Sciatic nerve (tissue), 2 donors: ENCODE results near the gene MSX1. TPM values are rescaled to one million over a fixed set of nuclear protein-coding genes. Genes with fewer than 3 reads are reported as not detected.
A peak's percentile ranks its signal among the peaks of the same experiment; 100 is the strongest.

Source experiments
- ATAC-seq: fragments of 200-7000 bp; cut with Tn5 transposase; one replicate; pipeline ENCODE4 v1.9.1; 2020; ENCODE audit warnings: mild to moderate bottlenecking, moderate library complexity
- DNase-seq: peaks from one replicate; pipeline ENCODE4 v3.0.0-alpha.2; 2020; ENCODE audit warnings: low spot score
- intact Hi-C: fragments of 100-400 bp; cut with DNase I; formaldehyde crosslinking; loops from one replicate; pipeline ENCODE4 v1.14.2; 2022
- total RNA-seq: library from RNA; stranded (reverse); fragmentation: NEBNext Ultra II Directional; extraction: Animal tissue kit (Norgen Biotek cat#: 25700); gene quantifications from one replicate; pipeline ENCODE4 v1.2.1, GENCODE V29; 2021
- donor health status: DM: no; HTN: no; CAD: no.
- donor health status: DM: no; HTN: no; CAD: no.

Gene MSX1
- total RNA-seq, 1 donor from 2014 or later = 7.5 TPM

DNA sequence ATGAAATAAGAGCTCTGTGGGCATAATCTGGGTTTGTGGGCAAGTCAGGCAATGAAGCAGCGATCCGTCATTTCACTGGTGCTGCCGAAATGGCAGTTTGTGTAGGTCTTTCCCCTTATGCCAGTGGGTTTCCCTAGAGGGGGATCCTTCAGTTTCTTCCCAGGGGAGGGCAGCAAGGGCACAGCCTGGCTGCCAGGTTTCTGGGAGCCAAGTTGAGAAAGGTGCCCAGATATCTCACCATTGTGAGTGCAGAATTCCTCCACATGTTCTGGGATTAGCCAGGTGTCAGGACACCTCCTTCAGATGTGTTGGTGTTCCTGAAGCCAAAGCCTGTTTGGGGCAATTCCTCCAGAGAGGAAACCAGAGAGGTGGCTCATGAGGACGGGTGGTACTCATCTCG, 28.0 kb downstream of the MSX1 start:
- intact Hi-C loops = no loop called here
- no peak for DNase-seq
- ATAC-seq = no peak

DNA sequence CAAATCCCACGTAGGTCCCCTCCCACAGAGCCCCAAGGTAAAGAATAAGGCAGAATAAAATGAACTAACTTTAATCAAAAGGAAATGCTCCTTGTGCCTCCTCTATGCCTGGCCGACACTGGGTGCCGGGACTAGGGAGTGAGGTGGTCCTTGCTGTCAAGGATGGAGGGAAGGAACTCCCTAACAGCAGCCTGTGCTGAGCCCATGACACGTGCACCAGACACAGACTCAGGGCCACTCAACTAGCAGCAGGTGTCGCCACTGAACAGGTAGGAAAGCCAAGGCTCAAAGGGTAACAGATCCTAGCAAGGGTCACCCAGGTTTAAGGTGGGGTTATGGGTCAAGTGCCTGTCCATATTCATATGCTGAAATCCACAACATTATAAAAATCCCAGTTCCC, 29.2 kb downstream of the MSX1 start:
- DNase-seq (no peak), ATAC-seq (peak; percentile 30)
- intact Hi-C loops = no loop called here

- intact Hi-C loops = no loop called here
- ATAC-seq = no peak
- DNase-seq = no peak
Observed at GRCh38 chr4:4889781-4890180, 30.3 kb downstream of the MSX1 start.

- ATAC-seq (no peak), DNase-seq (no peak)
- intact Hi-C loops = no loop called here
Observed at GRCh38 chr4:4890574-4891255, 31.2 kb downstream of the MSX1 start.

- ATAC-seq = no peak
- no peak for DNase-seq
- intact Hi-C loops = no loop called here
Observed at GRCh38 chr4:4893721-4894120, 34.3 kb downstream of the MSX1 start.

- intact Hi-C loops = no loop called here
- no peak for DNase-seq
Observed at GRCh38 chr4:4899202-4899925, 39.9 kb downstream of the MSX1 start.

GRCh38 chr4:4901877-4902276, 42.4 kb downstream of the MSX1 start:
- intact Hi-C loops = no loop called here

More at GRCh38 chr4:4899202-4899925, 39.9 kb downstream of the MSX1 start:
- ATAC-seq = no peak

DNA sequence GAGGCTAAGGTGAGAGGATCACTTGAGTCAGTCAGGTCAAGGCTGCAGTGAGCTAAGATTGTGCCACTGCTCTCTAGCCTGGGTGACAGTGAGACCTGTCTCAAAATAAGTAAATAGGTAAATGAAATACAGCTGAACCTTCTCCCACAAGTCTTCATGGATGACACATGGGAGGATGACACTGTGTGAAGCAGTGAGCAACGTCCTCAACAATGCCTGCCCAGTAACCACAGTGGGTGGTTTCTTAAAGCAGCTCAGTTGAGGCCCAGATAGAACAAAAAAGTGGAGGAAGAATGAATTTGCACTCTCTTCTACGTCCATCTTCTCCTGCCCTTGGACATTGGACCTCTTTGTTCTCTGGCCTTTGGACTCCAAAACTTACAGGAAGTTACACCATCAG, 52.7 kb downstream of the MSX1 start:
- intact Hi-C loops = no loop called here
- DNase-seq = no peak
- ATAC-seq = no peak

More at GRCh38 chr4:4901877-4902276, 42.4 kb downstream of the MSX1 start:
- DNase-seq (no peak), ATAC-seq (no peak)

DNA sequence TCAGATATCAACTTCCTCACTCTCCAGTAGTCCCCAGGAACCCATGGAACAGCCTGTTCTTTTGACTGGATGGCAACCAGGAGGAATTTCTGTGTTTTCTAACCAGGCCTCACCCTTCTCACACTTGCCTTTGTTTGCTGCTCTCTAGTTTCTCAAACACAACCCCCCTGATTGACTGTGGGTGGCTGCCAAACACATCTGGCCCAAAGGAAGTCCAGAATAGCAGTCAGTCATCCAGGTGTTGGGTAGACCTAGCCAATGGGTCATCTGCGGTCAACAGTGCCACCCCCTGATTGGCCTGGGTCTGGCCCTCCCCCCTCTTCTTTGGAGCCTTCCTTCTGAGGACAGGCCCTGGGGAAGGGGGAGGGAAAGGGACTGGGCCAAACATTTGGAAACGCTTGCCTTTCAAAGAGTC, 53.7 kb downstream of the MSX1 start:
- DNase-seq (peak; percentile 68), ATAC-seq (peak; percentile 96)
- intact Hi-C loops = no loop called here

Other genes starting within 250 kb of the MSX1 start
- gene CYTL1, start 159.8 kb downstream of the MSX1 start, total RNA-seq = 8.3 TPM
- 1.6 TPM for gene STK32B, start 191.8 kb downstream of the MSX1 start, total RNA-seq